Smooth muscle cell of bladder (primary cell): ENCODE results near the gene PGBD5. TPM values are rescaled to one million over a fixed set of nuclear protein-coding genes. Genes with fewer than 3 reads are reported as not detected.

Experiments
- total RNA-seq: library from RNA; depleted of rRNA; stranded (reverse); fragments of >200 nt; gene quantifications from 2 replicates; pipeline ENCODE4 v1.2.3, GENCODE V29; 2014

PGBD5 gene, protein sequence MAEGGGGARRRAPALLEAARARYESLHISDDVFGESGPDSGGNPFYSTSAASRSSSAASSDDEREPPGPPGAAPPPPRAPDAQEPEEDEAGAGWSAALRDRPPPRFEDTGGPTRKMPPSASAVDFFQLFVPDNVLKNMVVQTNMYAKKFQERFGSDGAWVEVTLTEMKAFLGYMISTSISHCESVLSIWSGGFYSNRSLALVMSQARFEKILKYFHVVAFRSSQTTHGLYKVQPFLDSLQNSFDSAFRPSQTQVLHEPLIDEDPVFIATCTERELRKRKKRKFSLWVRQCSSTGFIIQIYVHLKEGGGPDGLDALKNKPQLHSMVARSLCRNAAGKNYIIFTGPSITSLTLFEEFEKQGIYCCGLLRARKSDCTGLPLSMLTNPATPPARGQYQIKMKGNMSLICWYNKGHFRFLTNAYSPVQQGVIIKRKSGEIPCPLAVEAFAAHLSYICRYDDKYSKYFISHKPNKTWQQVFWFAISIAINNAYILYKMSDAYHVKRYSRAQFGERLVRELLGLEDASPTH
- 0.57 and 0.83 TPM in 2 replicates for total RNA-seq

DNA sequence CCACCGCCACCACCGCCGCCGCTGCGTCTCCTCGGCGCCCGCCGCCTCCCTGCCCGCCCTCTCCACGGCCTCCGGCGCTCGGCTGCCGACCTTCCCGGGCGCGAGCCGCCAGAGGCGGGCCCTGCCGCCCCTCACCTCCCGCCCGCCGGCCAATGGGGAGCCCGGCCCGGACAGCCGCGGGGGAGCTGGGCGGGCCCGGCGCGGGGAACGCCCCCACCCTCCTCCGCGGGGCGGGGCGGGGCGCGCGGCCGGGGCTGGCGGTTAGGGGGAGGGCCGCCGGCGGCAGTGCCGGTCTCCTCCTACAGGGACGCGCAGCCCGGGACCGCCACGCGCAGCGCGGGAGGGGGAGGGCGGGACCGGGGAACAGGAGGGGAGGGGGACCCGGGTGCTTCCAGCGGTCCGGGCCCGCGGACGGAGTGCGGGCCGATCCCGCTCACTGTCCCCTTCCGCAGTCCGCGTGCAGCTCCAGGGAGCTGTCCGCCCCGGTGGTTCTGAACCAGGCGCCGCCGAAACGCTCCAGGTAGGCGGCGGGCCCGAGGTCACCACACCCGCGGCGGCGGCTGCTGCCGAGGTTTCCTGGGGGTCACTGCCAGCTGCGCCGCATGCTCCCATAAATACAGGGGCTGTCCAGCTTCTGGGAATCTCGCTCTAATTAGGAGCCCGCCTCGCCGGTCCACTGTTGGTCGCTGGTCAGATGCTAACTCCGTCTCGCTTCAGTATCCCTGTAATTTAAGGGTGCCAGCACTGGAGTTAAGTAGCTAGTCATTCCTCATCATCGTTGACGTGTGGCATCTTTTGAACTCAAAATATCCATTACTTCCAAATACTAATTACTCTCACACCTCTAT lies at the start of gene PGBD5:
TSS of gene PGBD5 (minus strand) at position 87 of the 848 bp plus-strand sequence. CDS start 404 bp downstream, outside the sequence.

Other genes starting within 250 kb of the PGBD5 start
- gene COG2, start 216.1 kb upstream of the PGBD5 start, total RNA-seq, result 21.5 and 23.8 TPM in 2 replicates